PFSK-1 (cell line): ENCODE results near the gene GAD1.

Experiments used
- FOXP2 ChIP-seq: optimal IDR thresholded peaks from 2 replicates; pipeline ENCODE3; 2011; ENCODE audit warnings: borderline replicate concordance, control low read depth, inconsistent platforms; ENCODE audit not compliant: insufficient read depth; ENCODE audit errors: extremely low read length, extremely low read depth
- POLR2AphosphoS5 ChIP-seq: IDR thresholded peaks from 2 replicates; pipeline ENCODE4 v1.6.1; 2012; ENCODE audit warnings: low read depth, mild to moderate bottlenecking, control low read depth, low read length, moderate library complexity
- SIN3A ChIP-seq: IDR thresholded peaks from 2 replicates; pipeline ENCODE4 v1.6.1; 2012; ENCODE audit warnings: mild to moderate bottlenecking, low read length, moderate library complexity, borderline replicate concordance; ENCODE audit not compliant: insufficient read depth
- TAF1 ChIP-seq: IDR thresholded peaks from 2 replicates; pipeline ENCODE4 v1.6.1; 2012; ENCODE audit warnings: low read length, control low read depth, borderline replicate concordance; ENCODE audit not compliant: insufficient read depth
- TF ChIP-seq, protein P1 (sequence below), 2 experiments: IDR thresholded peaks; 2 replicates each; pipeline versions ENCODE4 v1.6.1 to v1.8.0; 2011 to 2012; ENCODE audit warnings: low read depth in 2 of 2, low read length in 2 of 2, control low read depth in 1 of 2, inconsistent platforms in 1 of 2, mild to moderate bottlenecking in 1 of 2, moderate library complexity in 1 of 2; ENCODE audit not compliant: insufficient read depth in 1 of 2

Gene GAD1

DNA sequence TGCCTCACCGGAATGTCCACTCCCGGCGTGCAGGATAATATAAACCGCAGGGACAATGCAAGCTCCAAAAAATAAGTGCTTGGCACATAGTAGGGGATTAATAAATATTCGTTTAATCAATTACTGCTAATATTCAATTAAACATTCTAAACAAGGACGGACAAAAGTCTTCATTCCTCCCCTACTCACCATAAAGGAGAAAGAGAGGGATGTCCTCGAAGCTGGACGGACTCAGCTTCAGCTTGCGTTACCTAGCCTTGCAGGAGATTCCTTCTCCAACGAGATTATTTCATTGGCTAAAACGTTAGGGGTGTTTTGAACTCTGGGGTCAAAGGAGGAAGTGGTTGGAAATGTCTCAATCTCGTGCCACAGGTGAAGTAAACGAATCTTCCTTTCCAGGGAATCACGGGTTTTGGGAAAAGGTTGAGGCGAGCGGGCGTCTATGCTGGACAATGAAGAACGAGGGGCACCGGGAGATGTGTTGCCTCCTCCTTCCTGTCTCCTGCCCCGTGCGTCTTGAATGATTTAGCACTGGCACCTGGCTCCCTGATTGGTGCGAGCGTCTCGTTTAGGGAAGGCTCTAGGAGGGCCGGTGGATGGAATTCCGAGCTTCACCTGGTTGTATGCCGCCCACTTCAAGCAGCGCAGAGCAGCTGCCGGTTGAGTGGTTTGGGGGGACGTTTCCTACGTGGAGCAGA, 2.0 kb upstream of the GAD1 start:
- TF ChIP-seq POLR2AphosphoS5 (no peak), FOXP2 (no peak)
- TF ChIP-seq, protein P1, sequence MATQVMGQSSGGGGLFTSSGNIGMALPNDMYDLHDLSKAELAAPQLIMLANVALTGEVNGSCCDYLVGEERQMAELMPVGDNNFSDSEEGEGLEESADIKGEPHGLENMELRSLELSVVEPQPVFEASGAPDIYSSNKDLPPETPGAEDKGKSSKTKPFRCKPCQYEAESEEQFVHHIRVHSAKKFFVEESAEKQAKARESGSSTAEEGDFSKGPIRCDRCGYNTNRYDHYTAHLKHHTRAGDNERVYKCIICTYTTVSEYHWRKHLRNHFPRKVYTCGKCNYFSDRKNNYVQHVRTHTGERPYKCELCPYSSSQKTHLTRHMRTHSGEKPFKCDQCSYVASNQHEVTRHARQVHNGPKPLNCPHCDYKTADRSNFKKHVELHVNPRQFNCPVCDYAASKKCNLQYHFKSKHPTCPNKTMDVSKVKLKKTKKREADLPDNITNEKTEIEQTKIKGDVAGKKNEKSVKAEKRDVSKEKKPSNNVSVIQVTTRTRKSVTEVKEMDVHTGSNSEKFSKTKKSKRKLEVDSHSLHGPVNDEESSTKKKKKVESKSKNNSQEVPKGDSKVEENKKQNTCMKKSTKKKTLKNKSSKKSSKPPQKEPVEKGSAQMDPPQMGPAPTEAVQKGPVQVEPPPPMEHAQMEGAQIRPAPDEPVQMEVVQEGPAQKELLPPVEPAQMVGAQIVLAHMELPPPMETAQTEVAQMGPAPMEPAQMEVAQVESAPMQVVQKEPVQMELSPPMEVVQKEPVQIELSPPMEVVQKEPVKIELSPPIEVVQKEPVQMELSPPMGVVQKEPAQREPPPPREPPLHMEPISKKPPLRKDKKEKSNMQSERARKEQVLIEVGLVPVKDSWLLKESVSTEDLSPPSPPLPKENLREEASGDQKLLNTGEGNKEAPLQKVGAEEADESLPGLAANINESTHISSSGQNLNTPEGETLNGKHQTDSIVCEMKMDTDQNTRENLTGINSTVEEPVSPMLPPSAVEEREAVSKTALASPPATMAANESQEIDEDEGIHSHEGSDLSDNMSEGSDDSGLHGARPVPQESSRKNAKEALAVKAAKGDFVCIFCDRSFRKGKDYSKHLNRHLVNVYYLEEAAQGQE (IDR thresholded peaks at IDR 0.05; ENCODE audit: insufficient read depth in 1 of 2, low read depth in 2 of 2, low read length in 2 of 2): no peak

DNA sequence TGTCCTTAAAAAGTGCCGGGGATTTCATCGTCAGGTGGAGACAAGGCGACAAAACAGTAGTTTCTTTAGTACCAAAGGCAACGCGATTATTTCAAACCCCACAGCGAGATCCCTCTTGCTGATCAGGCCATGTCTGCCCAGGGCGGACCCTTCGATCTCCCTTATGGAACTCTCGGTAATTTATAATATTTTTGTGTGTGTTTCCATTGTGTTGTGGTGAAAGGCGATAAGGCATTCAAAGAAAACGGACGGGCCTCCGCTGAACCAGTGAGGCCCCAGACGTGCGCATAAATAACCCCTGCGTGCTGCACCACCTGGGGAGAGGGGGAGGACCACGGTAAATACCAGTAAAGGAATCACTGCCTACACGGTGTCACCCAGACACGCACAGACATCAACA, 1.4 kb upstream of the GAD1 start:
- no peak for TF ChIP-seq POLR2AphosphoS5

DNA sequence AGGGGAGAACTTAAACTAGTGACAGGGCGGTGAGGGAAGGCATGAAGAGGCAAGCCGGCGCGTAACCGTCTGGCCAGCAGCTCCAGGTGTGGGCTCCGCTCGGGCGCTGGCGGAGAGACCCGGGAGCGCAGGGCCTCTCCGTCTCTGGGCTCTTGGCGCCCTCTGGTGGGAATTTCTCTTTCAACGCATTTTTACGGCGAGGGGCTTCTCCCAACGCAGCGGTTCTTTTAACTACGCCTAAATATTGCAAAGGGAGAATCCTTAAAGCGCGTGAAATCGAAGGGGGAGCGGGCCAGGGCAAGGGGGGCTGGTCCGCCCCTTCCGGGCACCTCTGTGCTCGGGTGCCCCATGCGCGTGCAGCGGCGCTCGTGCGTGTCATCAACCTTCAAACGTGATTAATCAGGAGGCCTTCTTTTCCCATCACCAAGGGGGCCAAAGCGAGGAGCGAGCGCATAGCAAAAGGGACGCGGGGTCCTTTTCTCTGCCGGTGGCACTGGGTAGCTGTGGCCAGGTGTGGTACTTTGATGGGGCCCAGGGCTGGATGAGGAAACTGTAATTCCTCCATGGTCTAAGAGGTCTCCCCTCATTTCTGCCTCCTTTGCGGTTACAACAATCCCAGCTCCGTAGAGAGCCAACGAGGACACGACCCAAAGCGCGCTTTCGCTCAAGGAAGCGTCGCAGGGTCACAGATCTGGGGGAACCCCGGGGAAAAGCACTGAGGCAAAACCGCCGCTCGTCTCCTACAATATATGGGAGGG, 762 bp upstream of the GAD1 start:
- TF ChIP-seq FOXP2: no peak
- TF ChIP-seq, protein P1 (IDR thresholded peaks at IDR 0.05; ENCODE audit: insufficient read depth in 1 of 2, low read depth in 2 of 2, low read length in 2 of 2): 0 out of 4 replicates have a peak, but pooled peaks of 1 of the 2 experiments have one; percentile 28

DNA sequence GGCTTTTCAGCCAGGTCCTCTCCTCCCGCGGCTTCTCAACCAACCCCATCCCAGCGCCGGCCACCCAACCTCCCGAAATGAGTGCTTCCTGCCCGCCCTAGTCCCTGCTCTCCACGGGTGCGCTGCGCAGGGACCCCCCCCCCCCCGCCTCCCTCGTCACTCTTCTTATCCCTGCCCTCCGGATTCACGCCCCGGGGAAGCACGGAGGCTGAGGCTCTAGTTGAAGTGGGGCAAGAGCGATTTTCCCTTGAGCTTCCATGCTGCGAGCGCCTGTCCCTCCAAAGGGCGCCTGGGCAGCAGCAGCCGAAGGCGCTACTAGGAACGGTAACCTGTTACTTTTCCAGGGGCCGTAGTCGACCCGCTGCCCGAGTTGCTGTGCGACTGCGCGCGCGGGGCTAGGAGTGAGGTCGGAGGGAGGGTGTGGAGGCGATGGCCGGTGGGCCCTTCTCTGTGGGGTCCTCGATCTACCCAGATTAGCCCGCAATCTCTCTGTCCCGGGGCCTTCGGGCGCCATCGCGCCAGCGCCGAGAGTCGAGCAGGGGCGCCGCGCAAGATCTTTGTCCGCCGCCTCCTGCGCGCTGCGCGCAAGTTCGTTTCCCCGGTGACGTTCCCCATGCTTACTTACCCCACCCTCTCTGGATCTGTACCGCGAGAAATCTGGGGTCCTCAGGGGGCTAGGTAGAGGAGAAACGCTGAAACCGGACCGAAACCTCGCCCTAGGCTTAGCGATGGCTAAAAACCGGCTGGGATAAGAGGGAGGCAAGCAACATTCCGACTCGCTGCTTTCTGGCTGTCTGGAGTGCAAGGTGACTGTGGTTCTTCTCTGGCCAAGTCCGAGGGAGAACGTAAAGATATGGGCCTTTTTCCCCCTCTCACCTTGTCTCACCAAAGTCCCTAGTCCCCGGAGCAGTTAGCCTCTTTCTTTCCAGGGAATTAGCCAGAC, 677 bp downstream of the GAD1 start:
- TF ChIP-seq POLR2AphosphoS5 (no peak), TAF1 (no peak), FOXP2 (no peak), SIN3A (no peak)
- TF ChIP-seq, protein P1 (IDR thresholded peaks at IDR 0.05; ENCODE audit: insufficient read depth in 1 of 2, low read depth in 2 of 2, low read length in 2 of 2): no peak

DNA sequence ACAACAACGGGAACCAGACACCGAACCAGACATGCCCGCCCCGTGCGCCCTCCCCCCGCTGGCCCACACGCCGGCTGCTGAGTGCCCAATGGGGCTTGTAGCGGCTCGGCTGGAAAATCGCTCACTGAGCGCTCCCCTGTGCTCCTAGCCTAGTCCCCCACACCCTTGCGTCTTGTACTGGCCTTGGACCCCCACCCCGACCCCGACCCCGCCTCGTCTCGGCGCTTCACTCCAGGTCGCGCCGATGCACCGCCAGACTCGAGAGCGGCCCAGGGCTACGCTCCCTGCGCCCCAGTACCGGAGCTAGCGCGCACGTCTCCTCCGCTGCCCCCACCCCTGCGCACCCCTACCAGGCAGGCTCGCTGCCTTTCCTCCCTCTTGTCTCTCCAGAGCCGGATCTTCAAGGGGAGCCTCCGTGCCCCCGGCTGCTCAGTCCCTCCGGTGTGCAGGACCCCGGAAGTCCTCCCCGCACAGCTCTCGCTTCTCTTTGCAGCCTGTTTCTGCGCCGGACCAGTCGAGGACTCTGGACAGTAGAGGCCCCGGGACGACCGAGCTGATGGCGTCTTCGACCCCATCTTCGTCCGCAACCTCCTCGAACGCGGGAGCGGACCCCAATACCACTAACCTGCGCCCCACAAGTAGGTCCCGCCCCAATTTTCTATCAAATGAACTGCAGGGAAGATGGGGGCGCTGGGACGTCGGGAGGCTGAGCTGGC, 1.5 kb downstream of the GAD1 start:
- TF ChIP-seq POLR2AphosphoS5 (no peak), TAF1 (no peak), FOXP2 (no peak), SIN3A (no peak)
- TF ChIP-seq, protein P1 (IDR thresholded peaks at IDR 0.05; ENCODE audit: insufficient read depth in 1 of 2, low read depth in 2 of 2, low read length in 2 of 2): no peak
